Eye (tissue), 1 donor: ENCODE measurements around the gene TLR6.
"Not testable (repeated sequence)": the region's sequence is repeated elsewhere in the genome, so short reads cannot be mapped to it uniquely, and the experiment has no call there.

ENCODE experiments used
- DNase-seq: peaks from one replicate; pipeline ENCODE4 v3.0.0-alpha.2; 2015

Gene TLR6

DNA sequence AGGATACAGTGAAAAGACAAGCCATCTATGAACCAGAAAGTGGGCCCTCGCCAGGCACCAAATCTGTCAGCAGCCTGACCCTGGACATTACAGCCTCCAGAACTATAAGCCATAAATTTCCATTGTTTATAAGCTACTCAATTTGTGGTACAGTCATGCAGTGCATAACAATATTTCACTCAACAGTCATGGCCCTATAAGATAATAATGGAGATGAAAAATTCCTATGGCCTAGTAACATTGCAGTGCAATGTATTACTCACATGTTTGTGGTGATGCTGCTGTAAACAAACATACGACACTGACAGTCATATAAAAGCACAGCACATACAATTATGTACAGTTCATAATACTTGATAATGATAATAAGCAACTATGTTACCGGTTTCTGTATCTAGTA, 34.9 kb downstream of the TLR6 start:
- no peak for DNase-seq

DNA sequence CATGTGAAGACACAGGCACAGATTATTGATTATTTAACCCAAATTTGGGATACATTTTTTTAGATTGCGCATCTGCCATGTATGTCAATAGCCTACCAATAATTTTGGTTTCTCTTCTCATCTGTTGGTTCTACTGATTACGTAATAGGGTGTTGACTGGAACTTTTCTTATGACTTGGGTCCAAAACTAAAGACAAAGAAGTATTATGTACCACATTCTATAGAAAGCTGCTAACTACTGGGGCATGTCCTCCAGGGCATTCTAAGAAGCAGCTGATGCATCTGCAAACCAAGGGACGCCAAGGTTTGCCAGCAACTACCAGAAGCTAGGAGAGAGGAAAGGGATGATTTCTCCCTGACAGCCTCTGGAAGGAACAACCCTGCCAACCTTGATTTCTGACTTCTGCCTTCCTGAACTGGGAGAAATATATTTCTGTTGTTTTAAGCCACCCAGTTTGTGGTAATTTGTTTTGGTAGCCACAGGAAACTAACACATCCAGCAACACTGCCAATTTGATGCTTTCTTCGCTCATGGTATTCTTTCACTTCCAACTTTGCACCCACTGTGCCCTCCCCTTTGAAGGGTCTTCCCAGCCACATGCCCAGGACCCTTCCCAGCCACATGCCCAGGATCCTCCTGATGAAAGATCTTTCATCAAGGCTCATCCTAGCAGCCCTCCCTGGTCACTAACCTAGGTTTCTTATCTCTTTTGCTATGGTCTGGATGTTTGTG, 36.1 kb downstream of the TLR6 start:
- DNase-seq, result no peak

- DNase-seq, result no peak
These were observed 37.0 kb downstream of the TLR6 start for GRCh38 chr4:38819569-38819968.

- DNase-seq, result no peak
These were observed 38.1 kb downstream of the TLR6 start for GRCh38 chr4:38818441-38818976.

DNA sequence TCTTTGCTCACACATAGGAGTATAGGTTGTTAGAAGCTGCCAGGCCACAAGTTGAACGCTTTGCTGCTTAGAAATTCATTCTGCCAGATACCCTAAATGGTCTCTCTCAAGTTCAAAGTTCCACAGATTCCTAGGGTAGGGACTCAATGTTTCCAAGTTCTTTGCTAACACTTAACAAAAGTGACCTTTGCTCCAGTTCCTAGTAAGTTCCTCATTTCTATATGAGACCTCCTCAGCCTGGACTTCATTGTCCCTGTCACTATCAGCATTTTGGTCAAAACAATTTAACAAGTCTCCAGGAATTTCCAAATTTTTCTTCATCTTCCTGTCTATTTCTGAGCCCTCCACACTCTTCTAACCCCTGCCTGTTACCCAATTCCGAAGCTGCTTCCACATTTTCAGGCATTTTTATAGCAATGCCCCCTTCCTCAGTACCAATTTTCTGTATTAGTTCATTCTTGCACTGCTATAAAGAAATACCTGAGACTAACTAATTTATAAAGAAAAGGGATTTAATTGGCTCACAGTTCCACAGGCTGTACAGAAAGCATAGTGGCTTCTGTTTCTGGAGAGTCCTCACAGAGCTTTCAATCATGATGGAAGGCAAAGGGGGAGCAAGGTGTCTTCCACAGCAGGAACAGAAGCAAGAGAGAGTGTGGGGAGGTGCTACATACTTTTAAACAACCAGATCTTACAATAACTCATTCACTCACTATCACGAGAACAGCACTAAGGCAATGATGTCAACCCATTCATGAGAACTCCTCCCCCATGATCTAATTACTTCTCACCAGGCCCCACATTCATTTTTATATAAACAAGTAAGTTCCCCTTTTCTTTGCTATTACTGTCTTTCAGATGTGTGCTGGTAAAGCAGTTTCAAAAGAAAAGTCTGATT, 40.5 kb downstream of the TLR6 start:
- DNase-seq, result no peak

GRCh38 chr4:38814386-38814785, 42.2 kb downstream of the TLR6 start:
- DNase-seq, result no peak

DNA sequence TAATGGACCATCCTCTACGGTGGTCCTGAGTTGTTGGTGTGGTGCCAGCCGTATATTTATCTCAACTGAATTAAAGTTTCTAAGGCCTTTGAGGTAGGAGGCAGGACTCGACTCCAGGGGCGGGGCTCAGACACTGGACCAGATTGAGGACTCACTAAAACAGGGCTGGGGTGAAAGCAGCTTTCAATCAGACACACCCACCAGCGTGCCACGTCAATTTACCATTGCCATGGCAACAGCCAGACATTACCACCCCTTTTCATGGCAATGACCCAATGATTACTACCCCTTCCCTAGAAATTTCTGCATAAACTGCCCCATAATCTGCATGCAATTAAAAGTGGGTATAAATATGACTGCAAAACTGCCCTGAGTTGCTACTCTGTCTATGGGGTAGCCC, 45.3 kb downstream of the TLR6 start:
- DNase-seq, result no peak

DNA sequence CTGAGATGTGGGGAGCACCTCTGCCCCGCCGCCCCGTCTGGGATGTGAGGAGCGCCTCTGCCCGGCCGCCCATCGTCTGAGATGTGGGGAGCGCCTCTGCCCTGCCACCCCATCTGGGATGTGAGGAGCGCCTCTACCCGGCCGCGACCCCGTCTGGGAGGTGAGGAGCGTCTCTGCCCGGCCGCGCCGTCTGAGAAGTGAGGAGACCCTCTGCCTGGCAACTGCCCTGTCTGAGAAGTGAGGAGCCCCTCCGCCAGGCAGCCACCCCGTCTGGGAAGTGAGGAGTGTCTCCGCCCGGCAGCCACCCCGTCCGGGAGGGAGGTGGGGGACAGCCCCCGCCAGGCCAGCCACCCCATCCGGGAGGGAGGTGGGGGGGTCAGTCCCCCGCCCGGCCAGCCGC, 49.2 kb downstream of the TLR6 start:
- not testable (repeated sequence) for DNase-seq

GRCh38 chr4:38806251-38806650, 50.4 kb downstream of the TLR6 start:
- DNase-seq, result not testable (repeated sequence)

GRCh38 chr4:38805530-38806145, 51.0 kb downstream of the TLR6 start:
- DNase-seq, result no peak

DNA sequence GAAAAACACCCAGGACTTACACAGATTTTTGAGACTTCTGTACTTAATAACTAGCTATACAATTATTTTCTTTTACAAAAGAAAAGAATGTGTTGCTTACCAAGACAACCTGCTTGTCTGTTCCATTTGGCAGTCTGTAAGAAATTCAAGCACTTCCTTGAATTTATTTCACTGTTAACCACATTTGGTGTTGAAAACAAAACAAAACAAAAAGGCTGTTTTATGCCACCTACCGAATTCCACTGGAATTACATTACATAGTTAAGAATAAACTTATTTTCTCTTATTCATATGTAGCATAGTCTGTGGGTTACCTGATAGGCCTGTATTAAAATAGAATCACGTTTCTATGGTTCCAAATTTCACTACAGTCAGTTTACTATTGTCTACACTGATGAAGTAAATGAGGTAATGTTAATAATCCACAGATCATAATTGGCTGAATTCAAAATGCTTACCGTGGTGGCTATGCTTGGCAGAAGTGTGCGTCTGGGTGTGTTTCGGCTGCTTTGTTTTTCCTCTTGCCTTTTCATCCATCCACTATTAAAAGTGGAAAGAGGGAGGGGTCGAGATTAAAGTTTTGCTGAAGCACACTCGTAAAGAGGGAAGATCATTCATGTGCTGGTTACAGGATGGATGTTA, 51.8 kb downstream of the TLR6 start, which contains the start of gene TLR1:
Gene TLR1, minus strand, starts transcription at position 138 of the 642 bp plus-strand sequence. CDS start 5,960 bp downstream, outside the sequence.
- peak; percentile 53 for DNase-seq

GRCh38 chr4:38803833-38804653, 52.6 kb downstream of the TLR6 start:
- no peak for DNase-seq

DNA sequence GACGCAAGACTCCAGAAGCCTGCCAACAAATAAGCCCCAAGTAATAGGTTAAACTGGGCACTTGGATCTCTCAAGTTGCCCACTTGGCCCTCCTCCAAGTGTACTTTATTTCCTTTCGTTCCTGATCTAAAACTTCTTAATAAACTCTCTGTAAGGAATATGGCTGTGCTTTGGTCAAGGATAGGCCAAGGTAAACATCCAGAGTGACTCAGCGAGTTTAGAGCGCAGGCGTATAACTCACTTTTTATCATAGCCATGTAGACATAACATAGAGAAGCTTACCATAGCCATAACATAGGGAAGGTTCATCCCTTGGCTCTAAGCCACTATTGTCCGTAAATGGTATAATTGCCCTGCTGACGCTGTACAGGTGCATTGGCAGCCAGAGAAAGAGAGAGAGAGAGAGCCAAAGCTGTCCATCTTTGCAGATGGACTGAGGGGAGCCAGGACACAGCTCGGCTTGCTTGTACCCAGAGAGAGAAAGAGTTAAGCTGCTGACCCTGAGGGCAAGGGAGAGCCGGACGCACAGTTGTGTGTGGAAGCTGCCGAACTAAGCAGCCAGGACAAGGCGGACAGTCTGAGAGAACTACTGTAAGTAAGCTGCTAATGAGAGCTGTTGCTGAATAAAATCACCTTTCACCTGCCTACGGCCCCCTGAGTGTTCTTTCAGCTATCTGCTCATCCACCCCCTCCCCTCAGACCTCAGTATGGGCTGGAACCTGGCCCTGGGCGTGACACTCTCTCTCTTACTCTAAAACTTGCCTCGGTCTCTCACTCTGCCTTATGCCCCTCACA, 53.9 kb downstream of the TLR6 start:
- DNase-seq, result no peak

- no peak for DNase-seq
These were observed 55.6 kb downstream of the TLR6 start for GRCh38 chr4:38800961-38801450.

DNA sequence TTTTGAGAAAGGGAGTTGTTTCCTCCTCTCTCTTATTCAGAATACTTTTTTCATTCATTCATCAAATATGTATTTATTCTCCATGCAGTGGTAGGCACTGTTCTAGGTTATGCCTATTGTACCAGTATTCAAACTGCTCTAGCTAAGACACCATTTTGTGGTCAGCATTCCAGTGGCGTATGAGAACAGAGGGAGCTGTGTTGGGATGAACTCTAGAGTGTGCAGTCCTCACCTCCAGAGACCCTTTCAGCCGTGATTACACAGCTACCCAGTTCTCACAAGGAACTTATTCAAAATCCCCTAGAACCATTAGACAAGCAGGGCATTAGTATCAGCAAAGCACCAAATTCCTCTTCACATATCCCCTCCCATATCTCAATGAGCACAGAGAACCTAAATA, 56.3 kb downstream of the TLR6 start:
- DNase-seq, result no peak

DNA sequence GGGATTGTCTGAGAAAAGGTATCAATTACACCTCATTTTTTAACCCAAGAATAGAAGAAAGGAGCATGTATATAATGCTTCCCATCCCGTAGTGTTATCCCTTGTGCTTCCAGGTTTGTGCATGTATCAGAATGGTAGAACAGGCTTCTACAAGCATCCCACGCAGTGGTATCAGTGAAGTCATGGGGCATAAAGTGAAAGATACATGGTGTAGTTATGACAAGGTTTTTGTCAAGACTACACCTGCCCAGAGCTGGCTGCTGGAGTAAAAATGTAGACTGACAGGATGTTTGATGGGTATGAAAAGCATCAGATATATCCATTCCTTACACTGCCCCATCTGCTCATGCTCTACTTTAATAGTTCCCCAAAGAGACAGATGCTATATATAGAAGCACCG, 61.5 kb downstream of the TLR6 start:
- no peak for DNase-seq

DNA sequence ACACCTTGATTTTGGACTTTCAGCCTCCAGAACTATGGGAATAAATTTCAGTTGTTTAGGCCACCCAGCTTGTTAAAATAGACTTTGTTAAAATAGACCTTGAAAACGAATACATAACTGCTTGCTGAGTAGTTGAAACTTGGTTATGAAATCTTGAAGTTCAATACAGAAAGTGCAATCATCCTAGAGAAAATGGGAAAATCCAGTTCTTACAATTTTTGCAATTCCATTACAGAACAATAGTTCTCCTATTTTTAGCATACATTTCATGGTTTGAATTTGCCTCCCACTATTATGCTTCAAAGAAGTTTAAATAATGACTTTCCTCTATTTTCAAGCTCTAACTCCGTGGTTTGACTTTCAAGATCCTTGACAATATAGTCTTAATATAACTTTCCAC, 62.6 kb downstream of the TLR6 start:
- no peak for DNase-seq

GRCh38 chr4:38791010-38791409, 65.6 kb downstream of the TLR6 start:
- DNase-seq, result no peak

DNA sequence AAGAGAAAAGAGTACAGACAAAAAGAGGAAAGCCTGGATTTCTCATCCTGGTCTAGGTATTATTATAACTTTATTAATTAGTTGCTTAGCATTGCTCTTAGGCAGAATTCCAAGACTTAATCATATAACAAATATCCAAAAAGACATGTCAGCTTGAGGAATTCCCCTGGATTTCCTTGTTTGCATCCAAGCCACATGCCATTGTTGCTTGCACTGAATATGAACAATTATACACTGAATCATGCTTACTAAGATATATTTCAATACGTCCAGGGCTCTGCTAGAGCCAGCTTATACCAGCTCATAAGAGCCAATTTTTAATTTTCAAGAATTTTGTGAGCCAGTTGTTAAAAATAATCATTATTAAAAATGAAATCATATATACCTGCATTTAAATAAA, 68.3 kb downstream of the TLR6 start:
- DNase-seq, result no peak

DNA sequence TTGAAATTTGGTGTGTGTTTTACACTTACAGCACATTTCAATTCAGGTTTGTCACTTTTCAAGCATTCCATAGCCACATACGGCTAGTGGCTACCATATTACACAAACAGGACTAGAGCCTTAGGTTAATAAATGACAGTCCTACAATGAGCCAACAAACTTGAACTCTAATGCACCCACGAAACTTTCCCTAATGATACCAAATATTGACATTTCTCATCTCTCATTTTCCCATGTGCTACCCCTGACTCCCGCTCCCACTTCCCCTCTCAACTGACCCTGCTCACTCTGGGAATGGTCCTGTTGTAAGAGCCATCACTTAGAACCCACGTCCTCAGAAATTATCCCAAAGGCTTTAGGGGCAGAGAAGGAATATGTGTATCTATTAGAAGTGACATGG, 68.9 kb downstream of the TLR6 start:
- no peak for DNase-seq

DNA sequence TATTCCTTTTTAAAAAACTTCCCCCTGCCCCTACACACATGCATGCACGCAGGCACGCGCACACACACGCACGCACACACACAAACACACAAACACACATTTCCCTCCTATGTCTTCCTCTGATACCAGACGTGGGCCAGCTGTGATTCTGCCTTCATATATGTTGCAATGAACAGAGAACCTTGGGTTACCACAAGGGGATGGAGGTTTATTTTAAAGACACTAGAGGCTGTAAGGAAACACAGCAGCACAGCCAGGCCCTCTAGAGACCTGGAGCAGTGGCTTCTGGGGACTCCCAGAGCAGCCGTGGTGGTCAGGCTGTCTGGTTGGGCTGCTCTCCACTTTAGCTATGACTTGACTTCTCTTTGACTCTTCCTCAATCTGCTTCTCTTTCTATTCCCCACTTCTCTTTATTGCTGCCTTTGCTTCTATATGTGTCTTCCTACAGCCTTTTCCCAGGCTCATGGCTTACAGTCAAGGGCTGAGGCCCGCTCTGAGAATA, 70.7 kb downstream of the TLR6 start:
- DNase-seq, result no peak
